NOMO-1 treated with DMSO at 0.1 percent for 48 hours (cell line): ENCODE measurements around the gene SLC7A1.

ENCODE experiments used
- DNase-seq: peaks from one replicate; lab custom pipeline; 2025; ENCODE audit not compliant: unreplicated experiment; lab: John Stamatoyannopoulos, UW

SLC7A1 gene

GRCh38 chr13:29562786-29563438 is 32.6 kb downstream of the SLC7A1 start:
- no peak for DNase-seq

- DNase-seq, result no peak
Observed at GRCh38 chr13:29561918-29562317, 33.6 kb downstream of the SLC7A1 start.

- no peak for DNase-seq
Observed at GRCh38 chr13:29556742-29557141, 38.7 kb downstream of the SLC7A1 start.

GRCh38 chr13:29551214-29551613 is 44.3 kb downstream of the SLC7A1 start:
- no peak for DNase-seq

- no peak for DNase-seq
Observed at GRCh38 chr13:29550430-29550988, 45.0 kb downstream of the SLC7A1 start.

- no peak for DNase-seq
Observed at GRCh38 chr13:29548722-29549121, 46.8 kb downstream of the SLC7A1 start.

GRCh38 chr13:29547153-29547552 is 48.3 kb downstream of the SLC7A1 start:
- no peak for DNase-seq

GRCh38 chr13:29546662-29547061 is 48.8 kb downstream of the SLC7A1 start:
- no peak for DNase-seq

- no peak for DNase-seq
Observed at GRCh38 chr13:29545988-29546387, 49.5 kb downstream of the SLC7A1 start.

GRCh38 chr13:29543230-29544215 is 52.0 kb downstream of the SLC7A1 start:
- peak; percentile 35 for DNase-seq

- no peak for DNase-seq
Observed at GRCh38 chr13:29542381-29542780, 53.1 kb downstream of the SLC7A1 start.

- no peak for DNase-seq
Observed at GRCh38 chr13:29541400-29541799, 54.1 kb downstream of the SLC7A1 start.

- DNase-seq, result no peak
Observed at GRCh38 chr13:29540799-29541198, 54.7 kb downstream of the SLC7A1 start.

- DNase-seq, result no peak
Observed at GRCh38 chr13:29540334-29540733, 55.2 kb downstream of the SLC7A1 start.

- DNase-seq, result no peak
Observed at GRCh38 chr13:29539856-29540255, 55.6 kb downstream of the SLC7A1 start.

GRCh38 chr13:29538652-29539040 is 56.8 kb downstream of the SLC7A1 start:
- DNase-seq, result no peak

- DNase-seq, result no peak
Observed at GRCh38 chr13:29537736-29538651, 57.5 kb downstream of the SLC7A1 start.

GRCh38 chr13:29536853-29537252 is 58.6 kb downstream of the SLC7A1 start:
- DNase-seq, result no peak

- no peak for DNase-seq
Observed at GRCh38 chr13:29535663-29536655, 59.5 kb downstream of the SLC7A1 start.

GRCh38 chr13:29534083-29534482 is 61.4 kb downstream of the SLC7A1 start:
- DNase-seq, result no peak
